ENCODE results near the gene STXBP5.
"Not testable (repeated sequence)": the region's sequence is repeated elsewhere in the genome, so short reads cannot be mapped to it uniquely, and the experiment has no call there.

STXBP5 gene

DNA sequence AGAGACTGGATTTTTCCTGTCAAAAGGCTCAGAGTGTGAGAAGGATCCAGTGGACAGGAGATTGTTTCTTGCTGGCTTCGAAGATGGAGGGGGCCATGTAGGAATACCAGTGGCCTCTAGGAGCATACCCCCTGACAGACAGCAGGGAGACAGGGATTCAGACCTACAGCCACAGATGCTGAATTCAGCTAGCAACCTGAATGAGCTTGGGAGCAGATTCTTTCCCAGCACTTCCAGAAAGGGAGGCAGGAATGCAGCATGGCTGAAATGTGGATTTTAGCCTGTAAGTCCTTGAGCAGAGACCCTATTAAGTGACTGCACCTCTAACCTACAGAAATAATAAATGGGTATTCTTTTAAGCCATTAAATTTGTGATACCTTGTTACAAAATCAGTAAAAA, 44.6 kb downstream of the STXBP5 start:
- no peak for DNase-seq

DNA sequence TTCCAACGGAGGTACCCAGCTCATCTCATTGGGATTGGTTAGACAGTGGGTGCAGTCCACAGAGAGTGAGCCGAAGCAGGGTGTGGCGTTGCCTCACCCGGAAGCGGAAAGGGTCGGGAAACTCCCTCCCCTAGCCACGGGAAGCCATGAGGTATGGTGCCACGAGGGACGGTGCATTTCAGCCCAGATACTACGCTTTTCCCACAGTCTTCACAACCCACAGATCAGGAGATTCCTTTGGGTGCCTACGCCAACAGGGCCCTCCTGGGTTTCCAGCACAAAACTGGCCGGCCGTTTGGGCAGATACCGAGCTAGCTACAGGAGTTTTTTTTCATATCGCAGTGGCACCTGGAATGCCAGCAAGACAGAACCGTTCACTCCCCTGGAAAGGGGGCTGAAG, 46.9 kb downstream of the STXBP5 start:
- no peak for DNase-seq

DNA sequence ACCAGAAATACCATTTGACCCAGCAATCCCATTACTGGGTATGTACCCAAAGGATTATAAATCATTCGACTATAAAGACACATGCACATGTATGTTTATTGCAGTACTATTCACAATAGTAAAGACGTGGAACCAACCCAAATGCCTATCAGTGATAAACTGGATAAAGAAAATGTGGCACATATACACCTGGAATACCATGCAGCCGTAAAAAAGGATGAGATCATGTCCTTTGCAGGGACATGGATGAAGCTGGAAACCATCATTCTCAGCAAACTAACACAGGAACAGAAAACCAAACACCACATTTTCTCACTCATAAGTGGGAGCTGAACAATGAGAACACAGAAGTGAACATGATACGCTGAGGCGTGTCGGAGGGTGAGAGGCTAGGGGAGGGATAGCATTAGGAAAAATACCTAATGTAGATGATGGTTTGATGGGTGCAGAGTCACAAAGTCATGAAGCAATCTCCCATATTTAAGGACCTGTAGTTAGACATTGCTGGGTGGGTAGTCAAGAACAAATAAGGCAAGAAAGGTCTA, 50.8 kb downstream of the STXBP5 start:
- not testable (repeated sequence) for DNase-seq

DNA sequence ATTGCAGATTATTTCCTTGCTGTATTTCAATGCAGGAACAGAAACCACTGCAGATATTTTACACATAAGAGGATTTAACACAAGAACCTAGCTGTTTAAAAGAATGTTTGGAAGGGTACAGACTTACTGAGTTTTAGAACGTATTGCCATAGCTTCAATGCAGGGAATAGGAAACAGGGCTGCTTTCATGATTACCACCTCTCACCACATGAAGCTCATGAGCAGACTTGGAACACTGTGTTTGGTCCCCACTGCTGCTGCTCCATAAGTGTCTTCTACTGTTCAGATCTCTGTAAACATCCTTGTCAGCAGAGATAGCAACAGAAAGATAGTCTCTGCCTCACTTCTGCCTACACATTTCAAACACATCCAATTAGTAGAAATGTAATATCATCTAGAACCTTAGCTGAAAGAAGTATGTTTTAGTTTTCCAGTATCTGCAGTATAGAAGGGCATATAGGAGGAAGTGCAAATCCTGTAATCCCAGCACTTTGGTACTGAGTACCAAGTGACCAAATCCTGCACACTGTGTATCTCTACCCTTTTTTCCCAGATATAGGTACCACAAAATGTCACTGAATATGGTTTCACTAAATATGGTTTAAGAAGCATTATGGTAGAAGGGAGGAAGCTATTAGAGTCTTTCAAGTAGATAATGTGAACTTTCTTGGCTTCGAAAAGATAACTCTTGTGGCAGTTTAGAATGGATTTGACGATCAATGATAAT, 51.9 kb downstream of the STXBP5 start:
- no peak for DNase-seq

DNA sequence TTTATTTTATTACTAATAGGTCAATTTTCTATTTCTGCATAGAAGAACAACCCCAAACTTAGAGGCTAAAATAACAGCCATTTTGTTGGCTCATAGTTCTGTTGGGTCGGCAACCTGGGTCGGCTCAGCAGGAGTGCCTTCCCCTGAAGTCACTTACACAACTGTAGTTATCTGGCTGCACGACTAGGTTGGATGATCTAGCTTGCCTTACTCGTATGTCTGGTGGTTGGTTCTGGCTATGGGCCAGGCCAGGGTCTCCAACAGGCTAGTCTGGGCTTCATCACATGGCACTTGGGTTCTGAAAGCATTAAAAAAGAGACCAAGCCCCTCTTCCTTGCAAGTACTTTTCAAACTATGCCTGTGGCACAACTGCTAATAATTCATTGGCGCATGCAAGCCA, 53.5 kb downstream of the STXBP5 start:
- no peak for DNase-seq

DNA sequence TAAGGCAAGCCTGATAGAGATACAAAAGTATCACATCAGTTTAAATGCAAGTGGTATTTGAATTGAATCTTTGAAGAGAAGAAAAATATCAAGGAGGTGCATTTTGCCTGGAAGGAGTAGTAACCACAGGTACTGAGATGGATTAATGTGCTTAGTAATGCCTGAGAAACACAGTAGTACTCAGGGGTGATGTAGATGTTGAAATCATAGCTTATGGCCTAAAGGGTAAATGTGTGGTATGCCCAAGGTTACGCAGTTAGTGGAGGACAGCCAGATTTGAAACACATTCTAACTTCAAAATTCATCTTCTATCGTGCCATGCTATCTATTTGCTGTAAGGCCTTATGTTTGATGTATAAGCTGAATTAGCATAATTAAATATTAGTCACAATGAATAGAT, 55.9 kb downstream of the STXBP5 start:
- no peak for DNase-seq

DNA sequence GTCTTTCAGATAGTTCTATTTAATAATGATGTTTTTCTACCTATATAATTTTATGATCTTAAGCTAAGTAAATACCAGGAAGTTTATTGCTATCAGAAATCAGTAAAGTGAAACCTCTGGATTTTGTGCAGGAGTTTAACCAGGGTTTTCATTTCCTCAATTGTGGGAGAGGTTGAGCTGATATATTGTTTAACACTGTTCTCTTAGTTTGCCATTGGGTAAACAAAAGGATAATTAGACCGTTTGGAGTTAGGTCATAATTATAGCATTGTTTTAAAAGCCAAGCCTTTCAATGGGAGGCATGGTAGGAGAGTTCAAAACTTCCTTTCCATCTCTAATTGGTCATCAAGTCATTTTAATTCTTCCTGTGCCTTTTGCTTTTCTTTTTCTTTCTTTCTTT, 58.7 kb downstream of the STXBP5 start:
- DNase-seq = no peak

DNA sequence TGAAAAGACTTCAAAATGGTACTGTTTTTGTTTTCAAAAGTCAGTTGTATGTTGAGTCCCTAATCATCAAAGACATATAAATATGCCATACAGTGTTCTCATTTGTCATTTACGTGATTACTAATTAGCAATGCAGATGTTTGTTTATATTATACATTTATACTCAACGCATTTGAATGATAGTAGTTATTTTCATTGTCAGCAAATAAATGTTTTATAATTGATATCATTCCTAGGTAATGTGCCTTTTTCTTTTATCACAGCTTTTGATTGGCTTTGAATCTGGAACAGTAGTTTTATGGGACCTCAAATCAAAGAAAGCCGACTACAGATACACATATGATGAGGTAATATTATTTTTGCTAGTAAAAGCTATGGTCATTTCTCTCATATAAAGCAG, 62.6 kb downstream of the STXBP5 start:
- no peak for DNase-seq

DNA sequence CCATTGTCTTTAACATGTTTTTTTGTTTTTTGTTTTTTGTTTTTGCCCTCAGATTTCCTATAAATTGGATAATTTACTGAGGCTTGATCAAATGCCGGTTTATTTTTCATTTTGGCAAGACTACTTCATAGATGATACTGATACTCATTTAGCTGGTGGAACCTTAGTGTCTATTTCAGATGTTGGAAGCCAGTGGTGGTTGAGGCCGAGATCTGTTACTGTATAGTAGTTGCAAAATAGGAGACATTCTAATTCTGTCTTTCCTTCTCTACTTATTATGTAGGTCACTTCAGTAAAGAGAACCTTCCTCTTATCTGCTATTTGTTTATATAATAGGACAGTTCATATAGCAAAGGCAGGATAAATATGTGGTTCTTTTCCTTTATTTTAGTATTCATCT, 63.4 kb downstream of the STXBP5 start:
- DNase-seq = no peak

DNA sequence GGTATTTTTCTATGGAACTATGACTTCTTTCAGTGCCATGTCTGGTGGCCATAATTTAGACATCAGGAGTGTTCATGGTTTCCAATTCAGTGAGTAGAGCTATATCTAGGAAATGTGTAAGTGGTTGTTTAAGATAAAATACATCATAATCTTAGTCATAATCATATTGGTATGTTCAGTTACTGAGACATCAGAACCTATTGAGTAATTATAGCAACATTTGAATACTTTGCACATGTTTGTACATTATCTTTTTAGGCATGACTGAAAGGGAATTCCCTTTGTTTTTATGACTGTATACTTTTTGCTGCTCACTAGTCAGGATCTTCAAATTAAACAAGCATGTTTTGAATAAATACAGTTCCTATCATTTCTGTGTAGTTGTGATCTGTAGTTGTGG, 64.0 kb downstream of the STXBP5 start:
- no peak for DNase-seq

DNA sequence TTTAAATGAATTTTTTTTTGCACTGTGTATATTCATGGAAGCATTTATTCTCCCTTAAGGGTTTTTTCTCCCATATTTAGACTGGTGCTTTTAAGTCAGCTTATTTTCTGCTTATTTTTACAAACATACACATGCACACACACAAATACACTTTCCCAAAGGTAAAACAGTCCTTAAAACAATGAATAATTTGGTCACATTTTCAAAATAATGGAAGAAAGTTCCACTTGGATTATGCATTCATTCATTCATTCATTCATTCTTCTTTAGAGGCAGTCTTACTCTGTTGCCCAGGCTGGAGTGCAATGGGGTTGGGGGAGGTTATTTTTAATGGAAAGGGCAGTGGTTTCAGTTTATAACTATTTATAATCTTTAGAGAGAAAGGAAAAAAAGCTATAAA, 69.8 kb downstream of the STXBP5 start:
- no peak for DNase-seq

DNA sequence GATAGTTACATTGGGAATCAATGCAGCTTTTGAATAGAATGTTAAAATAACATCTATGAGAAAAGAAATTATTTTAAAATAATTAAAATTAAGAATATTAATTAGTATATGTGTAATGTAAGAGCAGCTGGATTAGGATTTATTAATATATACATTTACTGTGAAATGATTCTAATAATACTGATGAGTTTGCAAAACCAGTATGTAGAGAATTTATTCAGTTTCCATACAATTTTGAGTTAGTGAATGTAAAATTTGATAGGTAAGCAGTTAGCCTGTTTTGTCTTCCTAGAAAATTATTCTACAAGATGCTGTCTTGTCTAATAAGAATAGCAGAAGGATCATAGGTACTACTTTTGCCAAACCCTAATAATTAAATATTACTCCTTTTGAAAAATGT, 70.6 kb downstream of the STXBP5 start:
- DNase-seq = no peak

DNA sequence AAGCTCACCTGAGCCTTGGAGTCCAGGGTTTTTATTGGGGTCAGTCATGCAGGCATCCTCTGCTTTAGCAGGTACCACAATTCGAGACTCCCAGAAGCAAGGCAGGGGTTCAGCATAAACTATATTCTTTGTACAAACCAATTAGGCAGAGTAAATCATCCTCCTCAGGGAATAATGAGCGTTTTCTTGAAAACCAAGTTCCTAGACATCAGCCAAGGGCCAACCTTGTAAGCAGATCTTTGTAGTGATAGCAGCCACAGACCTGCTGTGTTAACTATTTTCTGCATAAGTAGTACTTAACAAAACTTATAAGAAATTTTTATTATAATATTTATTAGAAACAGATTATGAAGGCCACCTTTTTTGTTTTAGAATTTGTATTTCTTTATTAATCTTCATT, 74.7 kb downstream of the STXBP5 start:
- no peak for DNase-seq

DNA sequence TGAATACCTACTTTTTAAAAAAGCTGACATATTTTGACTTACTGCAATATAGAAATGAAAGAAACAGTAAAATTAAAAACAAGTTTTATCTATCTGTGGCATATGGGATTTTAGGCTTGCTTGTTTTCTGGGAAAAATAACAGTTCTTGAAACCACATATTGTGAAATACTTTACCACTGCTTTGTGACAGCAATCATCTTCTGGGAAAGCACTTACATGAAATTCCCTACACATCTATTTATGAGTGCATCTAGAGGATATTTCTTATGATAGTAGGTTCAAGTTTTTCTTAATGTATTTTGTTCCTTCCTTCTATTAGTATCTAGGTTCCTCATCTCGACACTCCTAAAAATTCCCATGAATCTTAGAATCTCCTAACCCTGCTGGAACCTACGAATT, 75.2 kb downstream of the STXBP5 start:
- DNase-seq = no peak

DNA sequence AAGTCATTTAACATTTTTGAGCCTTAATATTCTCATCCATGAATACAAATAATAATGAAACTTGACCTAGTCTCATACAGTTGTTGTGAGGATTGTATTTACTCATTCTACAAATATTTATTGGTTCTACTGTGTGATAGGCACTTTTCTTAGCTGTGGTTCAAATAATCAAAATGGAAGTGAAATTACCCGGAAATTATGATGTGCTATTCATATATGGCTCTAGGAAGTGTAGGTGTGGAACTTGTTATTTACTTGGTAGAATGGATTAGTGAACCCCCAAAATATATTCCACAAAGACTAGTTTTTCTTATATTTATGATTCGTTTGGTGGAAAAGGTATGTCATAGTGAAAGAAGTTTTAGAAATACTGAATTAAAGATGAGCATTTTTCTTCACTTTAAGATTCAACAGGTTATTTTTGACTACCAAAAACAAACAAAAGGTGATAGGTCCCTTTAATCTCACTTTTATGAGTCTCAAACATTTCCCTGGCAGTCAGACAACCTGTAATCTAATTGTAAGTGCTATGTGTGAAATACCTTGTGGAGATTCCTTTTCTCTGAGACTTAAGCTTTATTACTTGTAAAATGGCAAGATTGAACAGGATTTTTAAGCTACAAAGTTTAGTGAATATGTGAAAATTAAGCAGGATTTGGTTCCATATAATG, 77.8 kb downstream of the STXBP5 start:
- DNase-seq = no peak

DNA sequence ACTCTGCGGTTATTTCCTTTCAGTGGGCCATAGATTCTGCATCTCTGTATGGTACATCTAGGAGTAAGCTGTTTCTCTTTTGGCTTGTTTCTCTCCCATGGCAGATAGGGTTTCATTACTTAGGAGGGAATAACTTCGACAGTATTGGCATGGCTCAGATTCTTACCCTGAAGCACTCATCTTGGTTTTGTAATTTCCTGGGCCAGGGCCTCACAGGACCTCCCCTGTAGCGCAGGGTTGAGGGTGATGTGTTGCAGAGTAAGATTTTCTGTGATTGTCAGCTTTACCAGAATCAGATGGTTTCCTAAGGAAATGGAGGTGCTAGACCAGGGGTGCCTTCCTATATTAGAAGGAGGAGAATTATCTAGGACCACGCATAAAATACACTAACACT, 78.3 kb downstream of the STXBP5 start:
- no peak for DNase-seq

DNA sequence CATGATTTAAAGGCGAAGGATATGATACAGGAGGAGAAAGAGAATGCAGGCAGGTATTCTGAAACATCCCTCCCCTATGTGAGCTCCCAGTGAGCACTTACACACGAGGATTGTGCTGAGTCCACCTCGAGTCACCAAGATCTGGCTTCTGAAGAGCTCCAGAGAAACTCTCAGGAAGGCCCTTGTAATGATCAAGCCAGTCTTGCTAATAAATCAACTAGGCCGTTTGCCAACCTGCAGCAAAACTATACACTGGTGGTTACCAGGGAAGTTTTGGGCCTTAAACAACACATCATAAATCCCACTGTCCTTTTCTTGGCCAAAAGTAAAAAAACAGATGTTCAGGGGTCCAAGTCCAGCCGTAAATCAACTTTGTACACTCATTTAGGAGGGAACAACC, 79.2 kb downstream of the STXBP5 start:
- DNase-seq = no peak

DNA sequence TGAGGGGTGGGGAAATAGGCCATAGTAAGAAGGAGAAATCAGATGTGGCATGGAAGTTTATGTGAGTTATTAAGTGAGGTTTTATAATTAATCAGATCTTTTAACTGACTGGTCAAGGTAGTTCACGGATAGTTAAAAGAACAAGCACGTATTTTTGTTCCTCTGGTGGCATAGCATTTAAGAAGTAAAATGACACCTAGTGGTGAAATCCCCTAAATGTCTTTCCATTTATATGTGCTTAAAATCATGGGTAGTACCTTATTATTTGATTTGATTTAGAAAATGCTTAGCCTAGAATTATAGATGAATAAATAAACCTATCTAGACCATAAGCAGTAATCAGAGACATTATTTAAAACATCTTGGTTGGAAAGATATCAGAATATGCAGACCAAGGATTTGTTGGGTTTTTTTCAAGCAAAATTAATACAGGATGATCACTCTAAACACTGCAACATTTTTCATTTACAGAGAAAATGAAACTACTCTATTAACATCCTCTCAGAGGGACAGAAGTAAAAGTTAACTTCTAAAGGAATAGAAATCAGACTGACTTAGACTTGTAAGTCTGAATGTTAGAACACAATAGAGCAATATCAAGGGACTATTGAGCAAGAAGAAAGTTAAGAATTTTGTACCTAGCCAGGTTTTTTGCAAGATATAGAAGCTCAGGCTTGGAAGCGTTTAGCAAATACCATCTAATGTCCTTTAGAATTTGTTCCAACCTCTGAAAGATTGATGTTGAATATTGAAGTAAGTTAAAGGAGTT, 81.1 kb downstream of the STXBP5 start:
- DNase-seq = peak; percentile 50

DNA sequence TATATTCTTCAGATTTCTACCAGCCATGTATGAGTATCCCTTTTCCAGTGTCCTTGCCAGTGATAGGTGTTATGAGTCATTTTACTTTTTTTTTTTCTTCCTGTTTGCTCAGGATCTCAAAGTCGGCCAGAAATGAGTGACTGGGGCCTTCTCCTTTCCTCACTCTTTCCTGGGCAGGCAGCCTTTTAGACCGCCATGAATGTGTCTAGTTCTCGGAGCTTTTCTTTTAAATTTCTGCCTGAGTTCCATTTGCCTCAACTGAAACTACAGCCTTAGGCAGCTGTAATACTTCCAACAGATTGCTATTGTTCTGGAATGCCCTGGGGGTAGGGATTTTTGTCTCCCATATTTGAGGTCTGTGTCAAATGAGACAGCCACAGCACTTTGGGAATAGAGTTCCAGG, 83.7 kb downstream of the STXBP5 start:
- no peak for DNase-seq

DNA sequence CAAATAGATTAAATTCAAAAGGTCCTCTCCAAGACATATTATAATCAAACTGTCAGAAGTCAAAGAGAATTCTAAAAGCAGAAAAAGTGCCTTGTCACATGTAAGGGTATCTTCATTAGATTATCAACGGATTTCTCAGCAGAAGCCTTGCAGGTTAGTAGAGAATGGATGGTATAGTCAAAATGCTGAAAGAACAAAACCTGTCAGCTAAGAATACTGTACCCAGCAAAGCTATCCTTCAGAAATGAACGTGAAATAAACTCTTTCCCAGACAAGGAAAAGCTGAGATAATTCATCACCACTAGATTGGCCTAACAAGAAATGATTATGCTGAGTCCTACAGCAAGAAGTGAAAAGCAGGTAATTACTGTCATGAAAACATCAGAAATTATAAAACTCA, 92.9 kb downstream of the STXBP5 start:
- DNase-seq = no peak

DNA sequence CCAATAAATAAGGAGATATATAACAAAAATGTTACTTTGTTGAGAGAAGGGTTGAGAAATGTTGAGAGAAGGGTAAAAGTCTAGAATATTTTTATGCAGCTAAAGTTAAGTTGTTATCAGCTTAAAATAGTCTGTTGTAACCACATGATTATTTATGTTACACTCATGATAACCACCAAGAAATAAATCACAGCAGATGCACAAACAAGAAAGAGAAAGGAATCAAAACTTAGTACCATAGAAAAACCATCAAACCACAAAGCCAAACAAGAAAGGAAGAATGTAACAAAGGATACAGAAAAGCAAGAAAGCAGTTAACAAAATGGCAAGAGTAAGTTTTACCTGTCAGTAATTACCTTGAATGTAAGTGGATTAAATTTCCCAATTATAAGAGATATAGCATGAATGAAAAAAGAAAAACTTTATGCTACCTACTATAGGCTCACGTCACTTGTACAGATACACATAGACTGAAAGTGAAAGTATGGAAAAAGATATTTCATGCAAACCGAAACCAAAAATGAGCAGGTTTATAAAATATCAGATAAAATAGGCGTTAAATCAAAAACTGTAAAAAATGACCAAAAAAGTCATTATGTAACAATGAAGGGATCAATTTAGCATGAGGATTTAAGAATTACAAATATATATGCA, 93.6 kb downstream of the STXBP5 start:
- no peak for DNase-seq

DNA sequence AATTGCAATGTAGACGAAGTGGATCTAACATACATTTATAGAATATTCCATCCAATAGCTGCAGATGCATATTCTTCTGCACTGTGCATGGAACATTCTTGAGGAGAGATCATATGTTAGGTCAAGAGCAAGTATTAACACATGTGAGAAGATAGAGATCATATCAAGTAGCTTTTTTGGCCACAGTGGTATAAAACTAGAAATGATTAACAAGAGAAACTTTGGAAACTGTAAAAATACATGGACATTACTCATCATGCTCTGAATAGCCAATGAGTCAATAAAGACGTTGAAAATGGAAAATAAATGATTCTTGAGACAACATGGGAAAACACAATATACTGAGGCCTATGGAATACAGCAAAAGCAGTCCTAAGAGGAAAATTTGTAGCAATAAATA, 94.2 kb downstream of the STXBP5 start:
- DNase-seq = no peak

DNA sequence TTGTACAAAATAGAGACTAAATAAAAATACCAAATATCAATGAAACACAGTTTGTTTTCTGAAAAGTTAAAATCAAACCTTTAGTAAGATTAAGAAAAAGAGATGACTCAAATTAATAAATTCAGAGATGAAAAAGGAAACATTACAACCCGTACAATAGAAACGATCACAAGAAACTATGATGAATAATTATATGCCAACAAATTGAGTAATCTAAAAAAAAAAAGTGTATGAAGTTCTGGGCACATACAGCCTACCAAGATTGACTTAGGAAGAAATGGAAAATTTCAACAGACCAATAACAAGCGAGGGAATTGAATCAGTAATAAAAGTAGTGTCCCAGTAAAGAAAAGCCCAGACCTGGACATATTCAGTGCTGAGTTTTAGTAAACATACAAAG, 94.8 kb downstream of the STXBP5 start:
- DNase-seq = no peak

Data from eye (tissue), 1 donor.